ENCODE data around the gene DGKZ.

The DGKZ gene

GRCh38 chr11:46420513-46420912 is 73.2 kb downstream of the DGKZ start:
- TF ChIP-seq L3MBTL2 (conservative IDR thresholded peaks at IDR 0.05) (no peak), LEF1 (IDR thresholded peaks at IDR 0.05; ENCODE audit: borderline replicate concordance) (no peak), BHLHE40 (IDR thresholded peaks at IDR 0.05; ENCODE audit: borderline replicate concordance) (no peak), TARDBP (IDR thresholded peaks at IDR 0.05) (no peak), ARNT (IDR thresholded peaks at IDR 0.05) (no peak), ZNF384 (IDR thresholded peaks at IDR 0.05) (no peak), PKNOX1 (IDR thresholded peaks at IDR 0.05) (no peak), FOXK2 (IDR thresholded peaks at IDR 0.05) (no peak), ELF4 (IDR thresholded peaks at IDR 0.05) (no peak), SP1 (IDR thresholded peaks at IDR 0.05) (no peak), CTBP1 (IDR thresholded peaks at IDR 0.05; ENCODE audit: borderline replicate concordance) (no peak), SUZ12 (IDR thresholded peaks at IDR 0.05) (no peak), NFRKB (IDR thresholded peaks at IDR 0.05) (no peak), HDGF (IDR thresholded peaks at IDR 0.05; ENCODE audit: borderline replicate concordance) (no peak)
- POLR2A ChIA-PET = no interaction called here
- CTCF ChIA-PET = no interaction called here
- DNase-seq (ENCODE audit: extremely low spot score) = no peak

- CTCF ChIA-PET = no interaction called here
- TF ChIP-seq PKNOX1 (IDR thresholded peaks at IDR 0.05) (no peak), FOXM1 (IDR thresholded peaks at IDR 0.05; ENCODE audit: borderline replicate concordance) (no peak), CTBP1 (IDR thresholded peaks at IDR 0.05; ENCODE audit: borderline replicate concordance) (no peak), BHLHE40 (IDR thresholded peaks at IDR 0.05; ENCODE audit: borderline replicate concordance) (no peak), HDGF (IDR thresholded peaks at IDR 0.05; ENCODE audit: borderline replicate concordance) (no peak), FOXA1 (IDR thresholded peaks at IDR 0.05) (no peak), ZNF384 (IDR thresholded peaks at IDR 0.05) (no peak), SP1 (IDR thresholded peaks at IDR 0.05) (no peak), FOXK2 (IDR thresholded peaks at IDR 0.05) (no peak), NFRKB (IDR thresholded peaks at IDR 0.05) (no peak)
- POLR2A ChIA-PET = no interaction called here
- DNase-seq (ENCODE audit: extremely low spot score) = no peak
Measured at GRCh38 chr11:46421257-46421880, 74.1 kb downstream of the DGKZ start.

GRCh38 chr11:46422588-46422987 is 75.3 kb downstream of the DGKZ start:
- TF ChIP-seq FOXK2 (IDR thresholded peaks at IDR 0.05) (no peak), FOXA1 (IDR thresholded peaks at IDR 0.05) (no peak), NFRKB (IDR thresholded peaks at IDR 0.05) (no peak), HDGF (IDR thresholded peaks at IDR 0.05; ENCODE audit: borderline replicate concordance) (no peak), PKNOX1 (IDR thresholded peaks at IDR 0.05) (no peak), ARNT (IDR thresholded peaks at IDR 0.05) (no peak), ZNF384 (IDR thresholded peaks at IDR 0.05) (no peak), SUZ12 (IDR thresholded peaks at IDR 0.05) (no peak), L3MBTL2 (conservative IDR thresholded peaks at IDR 0.05) (no peak), FOXM1 (IDR thresholded peaks at IDR 0.05; ENCODE audit: borderline replicate concordance) (no peak), CTBP1 (IDR thresholded peaks at IDR 0.05; ENCODE audit: borderline replicate concordance) (no peak), ELF4 (IDR thresholded peaks at IDR 0.05) (no peak), BHLHE40 (IDR thresholded peaks at IDR 0.05; ENCODE audit: borderline replicate concordance) (no peak), SP1 (IDR thresholded peaks at IDR 0.05) (no peak), LEF1 (IDR thresholded peaks at IDR 0.05; ENCODE audit: borderline replicate concordance) (no peak), TARDBP (IDR thresholded peaks at IDR 0.05) (no peak)
- ChIA-PET POLR2A (no interaction called here), CTCF (interaction anchor here (1.4 kb wide), 1 partner anchor 33 kb away, joined by 3 read pairs; no protein-coding TSS in a partner anchor)
- no peak for DNase-seq (ENCODE audit: extremely low spot score)

GRCh38 chr11:46426233-46426991 is 79.1 kb downstream of the DGKZ start:
- POLR2A ChIA-PET = no interaction called here
- DNase-seq (ENCODE audit: extremely low spot score) = no peak
- TF ChIP-seq BHLHE40 (IDR thresholded peaks at IDR 0.05; ENCODE audit: borderline replicate concordance) = no peak
- TF ChIP-seq ARNT (IDR thresholded peaks at IDR 0.05) = no peak
- no peak for TF ChIP-seq FOXM1 (IDR thresholded peaks at IDR 0.05; ENCODE audit: borderline replicate concordance)
- TF ChIP-seq FOXA1 (IDR thresholded peaks at IDR 0.05) = no peak
- no peak for TF ChIP-seq TARDBP (IDR thresholded peaks at IDR 0.05)
- TF ChIP-seq SP1 (IDR thresholded peaks at IDR 0.05) = no peak
- no peak for TF ChIP-seq LEF1 (IDR thresholded peaks at IDR 0.05; ENCODE audit: borderline replicate concordance)
- TF ChIP-seq CTBP1 (IDR thresholded peaks at IDR 0.05; ENCODE audit: borderline replicate concordance) = no peak
- no peak for TF ChIP-seq ELF4 (IDR thresholded peaks at IDR 0.05)
- no peak for TF ChIP-seq SUZ12 (IDR thresholded peaks at IDR 0.05)
- no peak for TF ChIP-seq NFRKB (IDR thresholded peaks at IDR 0.05)
- no peak for TF ChIP-seq HDGF (IDR thresholded peaks at IDR 0.05; ENCODE audit: borderline replicate concordance)
- TF ChIP-seq L3MBTL2 (conservative IDR thresholded peaks at IDR 0.05) = no peak
- no peak for TF ChIP-seq PKNOX1 (IDR thresholded peaks at IDR 0.05)
- TF ChIP-seq ZNF384 (IDR thresholded peaks at IDR 0.05) = no peak
- no peak for TF ChIP-seq FOXK2 (IDR thresholded peaks at IDR 0.05)
- CTCF ChIA-PET = no interaction called here

GRCh38 chr11:46427364-46427763 is 80.1 kb downstream of the DGKZ start:
- ChIA-PET CTCF (no interaction called here), POLR2A (no interaction called here)
- TF ChIP-seq HDGF (IDR thresholded peaks at IDR 0.05; ENCODE audit: borderline replicate concordance) (no peak), LEF1 (IDR thresholded peaks at IDR 0.05; ENCODE audit: borderline replicate concordance) (no peak), ZNF384 (IDR thresholded peaks at IDR 0.05) (no peak), TARDBP (IDR thresholded peaks at IDR 0.05) (no peak), BHLHE40 (IDR thresholded peaks at IDR 0.05; ENCODE audit: borderline replicate concordance) (no peak), FOXA1 (IDR thresholded peaks at IDR 0.05) (no peak), SUZ12 (IDR thresholded peaks at IDR 0.05) (no peak), NFRKB (IDR thresholded peaks at IDR 0.05) (no peak), ELF4 (IDR thresholded peaks at IDR 0.05) (no peak), PKNOX1 (IDR thresholded peaks at IDR 0.05) (no peak), ARNT (IDR thresholded peaks at IDR 0.05) (no peak), CTBP1 (IDR thresholded peaks at IDR 0.05; ENCODE audit: borderline replicate concordance) (no peak)
- no peak for DNase-seq (ENCODE audit: extremely low spot score)

All from HEK293T (cell line).